DOHH2 (cell line): ENCODE results near the gene PLB1.

ENCODE experiments used
- CTCF ChIP-seq: fragments of 200-600 bp; sonication (generic); IDR thresholded peaks from one replicate; pipeline ENCODE4 v1.5.1; 2014; ENCODE audit warnings: antibody characterized with exemption, mild to moderate bottlenecking, low read depth, low read length; ENCODE audit not compliant: poor library complexity, severe bottlenecking
- EZH2phosphoT487 ChIP-seq: fragments of 200-600 bp; sonication (generic); IDR thresholded peaks from 2 replicates; pipeline ENCODE4 v1.6.1; 2017; ENCODE audit warnings: borderline replicate concordance, mild to moderate bottlenecking, antibody characterized with exemption, low read length, moderate library complexity, mixed read lengths

GRCh38 chr2:28628987-28629386, 133.1 kb downstream of the PLB1 start:
- TF ChIP-seq CTCF, result no peak
- no peak for TF ChIP-seq EZH2phosphoT487
